Measurements from ENCODE around the gene ZNF445. TPM values are rescaled to one million over a fixed set of nuclear protein-coding genes. Genes with fewer than 3 reads are reported as not detected.

Gene ZNF445
- total and polyA plus RNA-seq, 2 of the 8 experiments (the other 6 are each of a cell fraction or from before 2014, with no cell fraction given) = 3.3 to 26.3 TPM

- no peak overlapping the region for H4K91ac ChIP-seq (replicated peaks; ENCODE audit: insufficient read length, low read length)
- H3K14ac ChIP-seq (ENCODE audit: insufficient read length) = no peak overlapping the region
- H3K4me2 ChIP-seq (ENCODE audit: insufficient read depth in 1 of 2, low read depth in 2 of 2, low read length in 2 of 2) = no peak overlapping the region
- peaks cover 9 to 74% of the 10 kb centered on the region in 2 experiments for H3K79me2 ChIP-seq (ENCODE audit: control insufficient read depth in 1 of 2, insufficient read depth in 2 of 2, low read length in 2 of 2)
- peaks cover 2 to 7% (median 5%) of the 10 kb centered on the region in 4 experiments; a peak in 4 of 8 replicates for H3K36me3 ChIP-seq (ENCODE audit: control insufficient read depth in 2 of 4, insufficient read depth in 4 of 4, low read length in 3 of 4)
- no peak overlapping the region for H4K8ac ChIP-seq (ENCODE audit: extremely low read depth, insufficient read depth, low read length)
- no peak overlapping the region for H2BK120ac ChIP-seq (replicated peaks; ENCODE audit: low read depth, low read length)
- H2BK5ac ChIP-seq (ENCODE audit: low read depth, low read length) = no peak overlapping the region
- no peak overlapping the region for H2BK12ac ChIP-seq (ENCODE audit: low read depth, low read length)
- ChIA-PET POLR2A (ENCODE audit: partially characterized antibody) (interaction anchor here (0.7 to 0.8 kb wide), 2 partner anchors 169 to 255 kb away, joined by 3 read pairs; no protein-coding TSS in a partner anchor), CTCF (ENCODE audit: partially characterized antibody) (interaction anchor here (1.0 kb wide), 1 partner anchor 14 kb away, joined by 3 read pairs; no protein-coding TSS in a partner anchor)
- H4K20me1 ChIP-seq (replicated peaks in 1 of 2; ENCODE audit: control insufficient read depth in 1 of 2, insufficient read depth in 2 of 2, low read length in 2 of 2) = peaks cover 0 to 4% of the 10 kb centered on the region in 2 experiments
- no peak overlapping the region for H3K23ac ChIP-seq (ENCODE audit: insufficient read length)
- H3K18ac ChIP-seq (ENCODE audit: extremely low read depth, low read length) = no peak overlapping the region
- FAIRE-seq (no peak), DNase-seq (ENCODE audit: low read depth in 1 of 2, low spot score in 2 of 2) (peak in 1 of 2 experiments; percentile 10)
- H3K56ac ChIP-seq (replicated peaks; ENCODE audit: insufficient read length, low read depth, low read length) = no peak overlapping the region
- no peaks in the 10 kb centered on the region for H3K27me3 ChIP-seq (replicated peaks in 1 of 4; ENCODE audit: control insufficient read depth in 3 of 4, extremely low read depth in 1 of 4, insufficient read depth in 3 of 4, low read length in 3 of 4)
- no peak overlapping the region for H2AFZ ChIP-seq (ENCODE audit: low read length)
- 49% methylated on average over 5 of the region's 5 CpGs; no CpG with 5 or more reads in 1 of the 2 experiments for WGBS, 2 experiments (ENCODE audit: extremely low coverage in 1 of 2, insufficient coverage in 1 of 2, insufficient read length in 1 of 2, insufficient replicate concordance in 2 of 2, low coverage in 1 of 2, low lambda C conversion rate in 2 of 2, missing lambda C conversion rate in 1 of 2)
- no peak overlapping the region for H3K9ac ChIP-seq (replicated peaks in 1 of 4; ENCODE audit: extremely low read depth in 1 of 4, low read depth in 3 of 4, low read length in 3 of 4)
- peaks cover 5% of the 10 kb centered on the region; the same call in 1 of the 2 replicates for H3K79me1 ChIP-seq (ENCODE audit: low read depth, low read length)
- H4K5ac ChIP-seq (ENCODE audit: insufficient read length, low read depth, low read length) = no peak overlapping the region
- TF ChIP-seq TAF1 (IDR thresholded peaks at IDR 0.05; ENCODE audit: low read depth, low read length) = no peak
- TF ChIP-seq JUND (IDR thresholded peaks at IDR 0.05; ENCODE audit: low read length) = peak; percentile 27; the same call in 1 of the 2 replicates
- H2AK5ac ChIP-seq (ENCODE audit: low read depth, low read length) = no peak overlapping the region
- no peak overlapping the region for H3K27ac ChIP-seq (ENCODE audit: low read depth, low read length)
- H3K4ac ChIP-seq (replicated peaks; ENCODE audit: insufficient read length, low read depth, low read length) = no peak overlapping the region
- no peak overlapping the region for H2BK15ac ChIP-seq (ENCODE audit: low read length)
- H3K23me2 ChIP-seq (ENCODE audit: low read depth, low read length) = no peaks in the 10 kb centered on the region; the same call in none of the 2 replicates
- H3K4me1 ChIP-seq (replicated peaks in 1 of 4; ENCODE audit: control insufficient read depth in 3 of 4, insufficient read depth in 4 of 4, low read length in 3 of 4) = peaks cover 2 to 8% (median 3%) of the 10 kb centered on the region in 4 experiments; a peak in 3 of 7 replicates
- peaks cover 7 to 8% of the 10 kb centered on the region in 2 experiments; a peak in 3 of 4 replicates for H3K9me3 ChIP-seq (ENCODE audit: insufficient read depth in 2 of 2, low read depth in 1 of 2, low read length in 1 of 2)
- H2BK20ac ChIP-seq (ENCODE audit: low read length) = no peak overlapping the region
- no peak overlapping the region for H3K4me3 ChIP-seq (ENCODE audit: extremely low read depth in 1 of 4, insufficient read depth in 2 of 4, low read depth in 3 of 4, low read length in 4 of 4)
Observed at GRCh38 chr3:44506961-44507360, 29.5 kb upstream of the ZNF445 start.
